ENCODE data around the gene TMEM37.

Gene TMEM37

GRCh38 chr2:119455066-119455718 lies 23.5 kb downstream of the TMEM37 start:
- DNase-seq (ENCODE audit: low spot score) = no peak

DNA sequence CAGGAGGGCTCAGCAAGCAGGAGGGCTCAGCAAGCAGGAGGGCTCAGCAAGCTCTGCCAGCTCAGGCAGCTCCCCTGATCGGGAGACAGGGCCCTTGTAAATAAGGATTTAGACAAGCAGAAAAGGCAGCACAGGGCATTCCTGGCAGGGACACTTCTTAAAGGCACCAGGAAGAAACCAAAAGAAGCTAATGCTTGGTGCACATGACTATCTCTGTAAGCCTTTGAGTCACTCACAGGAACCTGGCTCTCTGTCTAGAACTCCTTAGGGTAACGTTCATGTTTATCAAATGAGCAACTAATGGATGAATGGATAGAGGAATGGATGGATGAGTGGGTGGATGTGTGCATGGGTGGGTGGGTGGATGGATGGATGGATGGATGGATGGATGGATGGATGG lies 28.4 kb downstream of the TMEM37 start:
- no peak for DNase-seq (ENCODE audit: low spot score)

GRCh38 chr2:119461811-119462210 lies 30.2 kb downstream of the TMEM37 start:
- no peak for DNase-seq (ENCODE audit: low spot score)

- no peak for DNase-seq (ENCODE audit: low spot score)
These were observed 30.9 kb downstream of the TMEM37 start for GRCh38 chr2:119462574-119462973.

DNA sequence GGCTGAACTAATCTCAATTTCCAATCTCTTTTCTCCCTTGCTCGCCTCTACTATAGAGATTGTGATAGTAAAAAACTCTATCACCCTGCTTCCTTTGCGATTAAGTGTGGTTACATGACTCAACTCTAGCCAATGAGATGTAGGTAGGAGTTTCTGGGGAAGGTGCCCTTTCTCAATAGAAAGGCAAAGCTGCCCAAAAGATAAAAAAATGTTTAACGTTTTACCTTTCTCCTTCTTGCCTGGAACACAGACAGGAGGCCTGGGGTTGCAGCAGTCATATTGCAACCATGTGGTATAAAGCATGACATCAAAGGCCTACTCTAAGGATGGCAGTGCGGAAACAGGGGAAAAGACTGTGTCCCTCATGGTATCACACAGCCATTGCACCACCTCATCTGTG lies 31.5 kb downstream of the TMEM37 start:
- DNase-seq (ENCODE audit: low spot score) = no peak

DNA sequence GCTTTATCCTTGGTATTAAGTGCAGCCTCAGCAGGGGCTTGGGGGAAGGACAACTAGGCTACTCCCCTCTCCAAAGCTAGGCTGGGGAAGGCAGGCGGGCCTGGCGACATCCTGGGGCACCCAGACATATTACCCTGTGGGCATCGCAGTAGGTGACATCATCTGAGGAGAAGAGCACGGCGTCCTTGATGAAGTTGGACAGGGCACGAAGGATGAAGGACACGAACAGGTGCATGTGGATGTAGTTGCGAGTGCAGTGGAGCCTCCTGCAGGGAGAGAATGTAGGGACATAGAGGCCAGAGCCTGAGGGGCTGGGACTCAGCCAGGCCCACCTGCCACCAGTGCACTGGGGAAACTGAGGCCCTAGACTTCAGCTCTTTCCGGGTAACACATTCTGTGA lies 32.3 kb downstream of the TMEM37 start:
- DNase-seq (ENCODE audit: low spot score) = no peak

DNA sequence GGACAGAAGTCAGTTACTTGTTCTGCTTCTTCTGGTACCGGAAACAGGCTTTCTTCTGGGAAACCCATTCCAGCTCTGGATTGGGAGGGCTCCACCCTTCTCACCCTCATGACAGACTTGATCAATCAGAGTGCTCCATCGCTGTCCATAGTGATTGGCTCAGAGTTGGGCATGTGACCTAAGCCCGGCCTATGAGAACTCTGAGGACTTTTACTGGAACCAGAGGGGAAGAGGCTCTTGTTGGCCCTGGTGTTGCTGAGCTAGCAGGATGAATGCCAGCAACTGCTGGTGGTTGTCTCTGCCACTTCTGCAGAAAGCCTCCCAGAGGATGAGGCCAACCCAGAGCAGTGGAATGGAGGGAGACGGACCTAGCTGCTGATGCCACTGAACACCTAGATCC lies 33.3 kb downstream of the TMEM37 start:
- no peak for DNase-seq (ENCODE audit: low spot score)

DNA sequence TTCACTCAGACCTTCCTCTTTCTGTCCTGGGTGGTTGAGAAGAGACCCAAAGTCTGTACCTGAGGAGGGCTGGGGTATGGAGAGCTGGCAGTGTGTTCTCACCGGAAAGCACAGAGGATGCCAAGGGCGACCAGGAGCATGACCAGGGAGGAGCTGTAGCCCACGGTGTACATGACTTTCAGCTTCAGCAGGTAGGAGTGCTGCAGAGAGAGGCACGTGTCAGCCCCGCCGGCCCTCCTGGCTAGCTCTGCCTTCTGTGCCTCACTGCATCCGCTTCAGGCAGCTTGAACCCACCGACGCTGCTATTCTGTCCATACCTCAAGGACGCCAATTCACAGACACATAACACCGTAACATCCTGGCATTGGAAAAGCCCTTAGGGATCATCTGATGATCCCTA lies 34.0 kb downstream of the TMEM37 start:
- no peak for DNase-seq (ENCODE audit: low spot score)

DNA sequence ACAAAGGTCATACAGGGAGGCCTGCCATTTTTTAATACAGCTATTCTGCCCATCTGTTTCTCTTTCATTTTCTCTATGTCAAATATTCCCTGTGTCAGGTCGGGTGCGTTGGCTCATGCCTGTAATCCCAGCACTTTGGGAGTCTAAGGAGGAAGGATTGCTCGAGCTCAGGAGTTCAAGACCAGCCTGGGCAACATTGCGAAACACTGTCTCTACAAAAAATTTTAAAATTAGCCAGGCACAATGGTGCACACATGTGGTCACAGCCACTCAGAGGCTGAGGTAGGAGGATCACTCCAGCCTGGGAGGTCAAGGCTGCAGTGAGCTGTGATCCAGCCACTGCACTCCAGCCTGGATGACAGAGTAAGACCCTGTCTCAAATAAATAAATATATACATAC lies 34.7 kb downstream of the TMEM37 start:
- no peak for DNase-seq (ENCODE audit: low spot score)

DNA sequence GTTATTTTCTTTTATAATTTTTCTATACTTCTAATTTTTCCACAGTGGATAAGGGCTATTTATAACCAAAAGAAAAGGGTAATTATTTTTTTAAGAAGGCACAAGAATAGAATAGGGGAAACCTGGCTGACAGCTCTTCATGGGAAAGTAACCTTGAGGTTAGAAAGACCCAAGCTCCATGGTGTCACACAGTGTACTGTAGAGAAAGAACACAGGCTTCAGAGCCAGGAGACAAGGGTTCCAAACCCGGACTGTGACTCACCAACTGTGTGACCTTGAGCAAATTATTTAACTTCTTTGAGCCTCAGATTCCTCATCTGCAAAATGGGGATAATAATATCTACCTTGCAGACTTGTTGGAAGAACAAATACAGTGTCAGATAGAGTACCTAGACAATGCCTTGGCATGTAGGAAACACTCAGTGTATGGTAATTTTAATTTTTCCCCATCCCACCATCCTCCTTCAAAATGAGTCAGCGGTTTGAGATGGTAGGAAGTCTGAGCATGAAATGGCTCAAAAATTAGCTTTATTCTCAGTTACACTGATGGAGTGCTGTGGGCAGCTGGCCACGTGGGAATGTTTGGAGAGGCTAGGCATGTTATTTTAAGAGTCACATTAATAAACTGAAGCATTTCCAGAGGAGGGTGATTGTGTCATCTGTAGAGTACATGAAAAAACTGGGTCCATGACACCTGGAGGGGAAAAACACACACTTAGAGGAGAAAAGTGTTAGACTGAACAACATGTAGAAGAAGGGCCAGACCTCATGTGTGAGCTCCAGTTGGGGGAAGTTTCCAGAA lies 36.7 kb downstream of the TMEM37 start:
- DNase-seq (ENCODE audit: low spot score) = no peak

DNA sequence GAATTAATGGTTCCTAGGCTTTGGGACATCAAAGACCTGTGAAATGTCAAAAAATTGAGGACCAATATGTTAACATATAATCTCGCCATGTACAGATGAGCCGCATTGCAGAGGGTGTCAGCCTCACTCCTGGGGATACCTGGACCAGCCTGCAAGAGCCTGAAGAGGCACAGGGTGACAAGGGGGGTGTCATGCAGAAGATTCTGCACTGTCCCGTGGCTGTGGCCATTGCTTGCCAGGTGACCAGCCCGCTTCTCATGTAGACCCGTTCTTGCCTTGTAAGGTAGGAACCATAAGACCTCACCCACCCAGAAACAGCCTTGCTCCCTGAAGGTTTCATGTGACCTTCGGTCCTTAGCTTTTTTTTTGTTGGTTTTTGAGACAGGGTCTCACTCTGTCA lies 37.5 kb downstream of the TMEM37 start:
- no peak for DNase-seq (ENCODE audit: low spot score)

DNA sequence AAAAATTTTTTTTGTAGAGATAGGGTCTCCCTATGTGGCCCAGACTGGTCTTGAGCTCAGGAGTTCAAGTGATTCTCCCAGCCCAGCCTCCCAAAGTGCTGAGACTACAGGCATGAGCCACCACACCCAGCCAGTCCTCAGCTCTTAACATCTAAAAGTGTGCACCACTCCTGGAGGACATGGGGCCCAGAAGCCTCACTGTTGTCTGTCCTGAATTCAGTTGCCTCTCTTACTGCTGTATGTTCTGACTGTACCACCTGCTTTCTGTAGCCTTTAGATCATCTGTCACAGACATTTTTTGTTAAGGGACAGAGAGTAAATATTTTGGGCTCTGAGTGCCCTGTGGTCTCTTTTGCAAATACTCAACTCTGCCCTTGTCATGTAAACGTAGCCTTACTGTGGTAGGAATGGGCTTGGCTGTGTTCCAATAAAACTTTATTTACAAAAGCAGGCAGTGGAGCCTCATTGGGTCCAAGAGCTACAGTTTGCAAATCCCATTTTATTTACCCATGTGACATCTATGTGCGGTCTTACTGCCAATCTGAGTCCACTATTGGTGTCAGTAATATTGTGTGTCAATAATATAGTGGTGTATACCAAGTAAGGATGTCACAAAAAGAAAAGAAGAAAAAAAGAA lies 38.1 kb downstream of the TMEM37 start:
- DNase-seq (ENCODE audit: low spot score) = no peak

DNA sequence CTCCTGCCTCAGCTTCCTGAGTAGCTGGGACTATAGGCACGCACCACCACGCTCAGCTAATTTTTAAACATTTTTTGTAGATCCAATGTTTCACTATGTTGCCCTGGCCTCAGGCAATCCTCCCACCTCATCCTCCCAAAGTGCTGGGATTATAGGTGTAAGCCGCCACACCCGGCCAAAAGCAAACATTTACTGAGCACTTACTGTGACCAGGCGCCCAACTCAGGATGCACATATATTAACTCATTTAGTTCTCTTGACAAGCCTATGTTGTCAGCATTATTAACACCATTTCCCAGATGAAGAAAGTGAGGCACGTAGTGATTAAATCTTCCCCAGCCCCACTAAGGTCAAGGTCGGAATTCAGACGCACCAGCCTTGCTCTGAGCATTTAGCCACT lies 41.1 kb downstream of the TMEM37 start:
- no peak for DNase-seq (ENCODE audit: low spot score)

GRCh38 chr2:119473621-119474370 lies 42.1 kb downstream of the TMEM37 start:
- DNase-seq (ENCODE audit: low spot score) = no peak

- no peak for DNase-seq (ENCODE audit: low spot score)
These were observed 42.9 kb downstream of the TMEM37 start for GRCh38 chr2:119474371-119475224.

DNA sequence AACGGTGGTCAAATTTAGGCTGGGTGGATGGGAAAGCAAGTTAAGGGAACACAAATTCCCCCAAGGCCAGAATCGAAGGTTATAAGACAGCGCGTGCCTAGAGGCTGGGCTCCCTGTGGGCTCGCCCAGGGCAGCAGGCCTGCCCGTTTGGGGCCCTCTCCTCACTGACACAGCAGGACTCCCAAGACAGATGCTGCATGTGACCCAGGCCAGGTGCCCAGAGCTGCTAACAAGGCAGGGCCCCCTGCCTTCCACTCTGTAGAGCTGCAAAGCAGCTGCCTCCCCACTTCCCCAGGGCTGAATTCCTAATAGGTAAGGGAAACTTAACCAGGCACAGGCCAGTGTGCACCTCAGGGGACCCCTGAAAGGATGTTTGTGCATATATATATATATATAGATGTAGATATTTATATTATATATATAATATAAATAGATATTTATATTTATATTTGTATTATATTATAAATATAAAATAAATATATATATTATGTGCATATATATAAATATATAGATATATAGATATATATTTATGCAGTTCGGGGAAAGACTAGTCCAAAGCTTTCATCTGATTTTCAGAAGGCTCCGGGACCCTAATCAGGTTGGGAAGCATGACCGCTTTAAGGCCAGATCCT lies 43.7 kb downstream of the TMEM37 start:
- no peak for DNase-seq (ENCODE audit: low spot score)

DNA sequence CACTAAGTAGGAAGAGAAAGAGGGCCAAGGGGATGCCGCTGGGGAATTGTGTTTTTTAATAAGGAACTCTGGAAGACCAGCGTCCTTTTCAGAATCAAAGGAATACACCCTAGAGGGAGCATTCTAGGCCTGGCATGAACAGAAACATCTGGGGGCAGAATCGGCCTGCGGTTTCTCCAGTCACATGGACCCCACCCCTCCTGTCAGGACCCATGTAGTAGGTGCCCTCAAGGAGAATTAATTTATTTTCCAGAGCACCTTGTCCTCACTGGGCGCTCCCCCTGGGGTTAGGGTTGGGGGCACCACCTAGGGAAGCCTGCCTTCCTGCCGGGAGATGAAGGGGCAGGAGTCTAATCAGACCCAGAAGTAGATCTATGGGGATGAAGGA lies 44.2 kb downstream of the TMEM37 start:
- no peak for DNase-seq (ENCODE audit: low spot score)

GRCh38 chr2:119476301-119477112 lies 44.9 kb downstream of the TMEM37 start:
- DNase-seq (ENCODE audit: low spot score) = peak; percentile 47

DNA sequence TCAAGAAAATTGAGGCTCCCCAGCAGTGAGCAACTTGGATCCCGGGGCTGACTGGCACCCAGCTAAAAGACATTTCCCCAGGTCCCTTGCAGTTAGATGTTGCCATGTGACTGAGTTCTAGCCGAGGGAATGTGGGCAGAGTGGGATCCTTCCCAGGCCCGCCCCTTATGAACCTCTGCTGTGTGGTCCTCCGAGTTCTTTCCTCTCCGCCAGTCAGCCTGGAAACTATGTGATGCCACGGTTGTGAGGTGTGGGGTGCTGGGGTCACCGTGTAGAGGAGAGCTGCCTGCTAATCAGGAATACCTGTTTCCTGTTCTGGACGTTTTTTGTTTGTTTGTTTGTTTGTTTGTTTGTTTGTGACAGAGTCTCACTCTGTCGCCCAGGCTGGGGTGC lies 45.5 kb downstream of the TMEM37 start:
- DNase-seq (ENCODE audit: low spot score) = no peak
